Mesenchymal stem cell (in vitro differentiated cells and primary cell): ENCODE results near the gene GPATCH8.
A peak's percentile ranks its signal among the peaks of the same experiment; 100 is the strongest.

Experiments used
- DNase-seq: peaks from one replicate; pipeline ENCODE4 v3.0.0-alpha.2; 2013
- H2AFZ ChIP-seq: one replicate; pipeline ENCODE4 v1.6.1; 2013; ENCODE audit warnings: low read depth, mild to moderate bottlenecking, control low read depth, inconsistent platforms, low read length, moderate library complexity
- H2AK5ac ChIP-seq: 2 replicates; pipeline ENCODE4 v1.6.1; 2013; ENCODE audit warnings: low read length, moderate library complexity, mild to moderate bottlenecking, inconsistent platforms; ENCODE audit not compliant: severe bottlenecking
- H2BK120ac ChIP-seq: one replicate; pipeline ENCODE4 v1.6.1; 2013; ENCODE audit warnings: low read depth, mild to moderate bottlenecking, inconsistent platforms, low read length, moderate library complexity
- H2BK12ac ChIP-seq, 2 experiments: one replicate each; pipeline ENCODE4 v1.6.1; 2013; ENCODE audit warnings: inconsistent platforms in 2 of 2, low read length in 2 of 2, mild to moderate bottlenecking in 2 of 2, moderate library complexity in 2 of 2, control low read depth in 1 of 2
- H2BK15ac ChIP-seq: one replicate; pipeline ENCODE4 v1.6.1; 2013; ENCODE audit warnings: mild to moderate bottlenecking, low read depth, inconsistent platforms; ENCODE audit not compliant: poor library complexity, severe bottlenecking
- H2BK5ac ChIP-seq: 2 replicates; pipeline ENCODE4 v1.6.1; 2013; ENCODE audit warnings: low read depth, mild to moderate bottlenecking, low read length, control low read depth, inconsistent platforms; ENCODE audit not compliant: poor library complexity, severe bottlenecking
- H3K14ac ChIP-seq, 2 experiments: one replicate each; pipeline ENCODE4 v1.6.1; 2013; ENCODE audit warnings: inconsistent platforms in 2 of 2, low read length in 2 of 2, control low read depth in 1 of 2, mild to moderate bottlenecking in 1 of 2, moderate library complexity in 1 of 2
- H3K18ac ChIP-seq, 2 experiments: one replicate each; pipeline ENCODE4 v1.6.1; 2013; ENCODE audit warnings: inconsistent platforms in 2 of 2, low read length in 2 of 2, control low read depth in 1 of 2, low read depth in 1 of 2, mild to moderate bottlenecking in 1 of 2
- H3K23ac ChIP-seq, 2 experiments: one replicate each; pipeline ENCODE4 v1.6.1; 2013; ENCODE audit warnings: inconsistent platforms in 2 of 2, low read length in 2 of 2, mild to moderate bottlenecking in 2 of 2, moderate library complexity in 2 of 2, control low read depth in 1 of 2
- H3K27ac ChIP-seq: 2 replicates; pipeline ENCODE4 v1.5.1; 2013; ENCODE audit warnings: mild to moderate bottlenecking, moderate library complexity, low read length, control low read depth, inconsistent platforms; ENCODE audit not compliant: poor library complexity, severe bottlenecking
- H3K27me3 ChIP-seq, 2 experiments: 2 replicates each; pipeline versions ENCODE4 v1.6.1 to v1.7.0; 2013; ENCODE audit warnings: low read length in 2 of 2, mild to moderate bottlenecking in 2 of 2, moderate library complexity in 2 of 2, control low read depth in 1 of 2, inconsistent platforms in 1 of 2; ENCODE audit not compliant: control insufficient read depth in 1 of 2, insufficient read depth in 1 of 2
- H3K36me3 ChIP-seq, 2 experiments: 2 replicates each; pipeline versions ENCODE4 v1.6.1 to v1.7.0; 2013; ENCODE audit warnings: low read length in 2 of 2, control low read depth in 1 of 2, inconsistent platforms in 1 of 2, low read depth in 1 of 2, mild to moderate bottlenecking in 1 of 2; ENCODE audit not compliant: insufficient read depth in 2 of 2, control insufficient read depth in 1 of 2
- H3K4ac ChIP-seq, 2 experiments: one replicate each; pipeline ENCODE4 v1.6.1; 2013; ENCODE audit warnings: inconsistent platforms in 2 of 2, low read length in 2 of 2, mild to moderate bottlenecking in 2 of 2, moderate library complexity in 2 of 2, control low read depth in 1 of 2, low read depth in 1 of 2
- H3K4me1 ChIP-seq: 2 replicates; pipeline ENCODE4 v1.6.1; 2013; ENCODE audit warnings: low read depth, low read length, control low read depth; ENCODE audit not compliant: control insufficient read depth, insufficient read depth
- H3K4me2 ChIP-seq: 2 replicates; pipeline ENCODE4 v1.6.1; 2013; ENCODE audit warnings: low read length, mild to moderate bottlenecking, inconsistent platforms; ENCODE audit not compliant: poor library complexity, severe bottlenecking
- H3K4me3 ChIP-seq, 2 experiments: 2 replicates each; pipeline versions ENCODE4 v1.5.1 to v1.7.0; 2013; ENCODE audit warnings: low read length in 2 of 2, mild to moderate bottlenecking in 2 of 2, control low read depth in 1 of 2, low read depth in 1 of 2; ENCODE audit not compliant: insufficient read depth in 1 of 2
- H3K79me1 ChIP-seq: replicated peaks from 2 replicates; pipeline ENCODE4 v1.6.1; 2013; ENCODE audit warnings: mild to moderate bottlenecking, control low read depth, low read length, inconsistent platforms; ENCODE audit not compliant: poor library complexity, severe bottlenecking
- H3K9ac ChIP-seq: 2 replicates; pipeline ENCODE4 v1.7.0; 2013; ENCODE audit warnings: mild to moderate bottlenecking, low read length, moderate library complexity
- H3K9me3 ChIP-seq: 2 replicates; pipeline ENCODE4 v1.7.0; 2013; ENCODE audit warnings: mild to moderate bottlenecking, low read length; ENCODE audit not compliant: control insufficient read depth
- H4K8ac ChIP-seq: one replicate; pipeline ENCODE4 v1.6.1; 2013; ENCODE audit warnings: inconsistent platforms, mild to moderate bottlenecking, low read length, moderate library complexity
- H4K91ac ChIP-seq: one replicate; pipeline ENCODE4 v1.6.1; 2013; ENCODE audit warnings: mild to moderate bottlenecking, low read length, inconsistent platforms
- WGBS: methylation state at CpG from one replicate; pipeline ENCODE4 v1.1.7; 2013; ENCODE audit warnings: mixed read lengths; 5-methylcytosine and 5-hydroxymethylcytosine counted together

GPATCH8 gene

DNA sequence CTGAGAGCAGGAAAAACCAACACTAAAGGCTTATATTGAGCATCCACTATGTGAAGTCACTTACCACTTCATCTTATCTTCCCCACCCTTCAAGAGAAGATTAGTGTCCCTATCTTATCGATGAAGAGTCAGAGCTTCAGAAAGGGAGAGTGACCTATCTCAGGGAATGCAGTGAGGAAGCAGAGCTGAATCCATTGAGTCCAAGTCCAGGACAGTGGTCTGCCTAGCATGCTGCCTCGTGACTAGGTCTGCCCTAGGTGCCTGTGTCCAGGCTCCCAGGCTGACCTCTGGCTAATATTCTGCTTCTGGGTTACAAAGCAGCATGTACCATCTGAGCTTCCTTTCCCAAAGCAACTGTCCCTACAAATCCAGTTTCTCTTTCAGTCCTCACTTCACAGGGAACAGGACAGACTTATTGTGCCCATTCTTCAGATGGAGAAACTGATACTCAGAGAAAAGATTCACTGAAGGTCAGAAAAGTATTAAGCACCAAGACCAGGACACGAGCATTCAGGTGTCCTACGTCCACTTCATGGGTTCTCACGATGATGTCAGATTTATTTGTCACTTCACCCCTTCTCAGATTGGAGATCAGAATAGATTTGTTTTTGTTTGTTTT is 40.8 kb upstream of the GPATCH8 start:
- Histone ChIP-seq H2BK5ac (peak overlapping the region; percentile 95), H3K9me3 (no peaks in the 10 kb centered on the region), H2BK12ac (peak overlapping the region; percentile 83 to 92), H3K14ac (no peak overlapping the region), H3K79me1 (peaks cover 4% of the 10 kb centered on the region), H3K4me1 (peaks cover 50% of the 10 kb centered on the region), H3K27ac (peak overlapping the region; percentile 95), H3K36me3 (no peaks in the 10 kb centered on the region), H3K4me2 (peak overlapping the region; percentile 8), H2BK120ac (no peak overlapping the region), H3K9ac (peak overlapping the region; percentile 38), H4K91ac (peak overlapping the region; percentile 95), H3K23ac (no peak overlapping the region), H3K4me3 (no peak overlapping the region), H3K18ac (peak overlapping the region; percentile 68 to 75), H3K4ac (peak overlapping the region; percentile 64 to 77), H4K8ac (peak overlapping the region; percentile 89), H2AK5ac (peak overlapping the region; percentile 65), H3K27me3 (no peaks in the 10 kb centered on the region), H2BK15ac (no peak overlapping the region), H2AFZ (no peak overlapping the region)
- 31% methylated on average over 5 of the region's 5 CpGs for WGBS
- no peak for DNase-seq

DNA sequence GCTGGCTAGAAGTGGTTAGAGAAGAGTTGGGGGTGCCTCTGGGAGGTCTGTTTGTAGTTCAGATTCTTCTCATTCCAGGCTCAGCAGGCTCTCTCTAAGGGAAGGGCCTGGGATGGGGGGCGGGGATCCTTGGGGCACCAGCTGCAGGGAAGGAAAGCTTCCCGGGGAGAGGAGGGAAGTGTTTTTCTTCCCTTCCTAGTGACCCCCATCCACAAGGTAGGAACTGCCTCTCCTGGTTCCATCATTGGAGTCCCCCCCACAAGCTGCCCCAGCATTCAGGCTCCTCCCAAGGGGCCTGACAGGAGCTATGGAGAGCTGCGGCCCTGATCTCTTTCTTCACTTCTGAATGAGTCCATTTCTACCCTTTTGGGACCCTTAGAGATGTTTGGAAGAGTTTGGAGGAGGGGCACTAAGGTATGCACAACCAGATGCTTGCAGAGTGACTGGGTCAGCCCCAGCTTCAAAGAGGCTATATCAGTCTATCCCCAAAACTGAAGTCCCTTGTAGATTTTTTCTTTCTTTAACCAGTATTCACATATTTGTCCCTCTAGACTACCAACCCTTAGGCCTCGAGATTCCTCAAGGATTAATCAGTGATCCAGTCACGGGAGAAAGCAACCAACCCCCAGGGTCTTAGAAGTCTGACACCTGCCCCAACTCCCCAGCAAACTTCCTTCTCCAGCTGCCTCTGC is 40.2 kb upstream of the GPATCH8 start:
- peaks cover 7% of the 10 kb centered on the region for H3K79me1 ChIP-seq
- peak overlapping the region in 1 of 2 experiments; percentile 42 for H3K23ac ChIP-seq
- WGBS = 0% methylated on average over 2 of the region's 5 CpGs
- H4K8ac ChIP-seq = peak overlapping the region; percentile 90
- H3K27ac ChIP-seq = peak overlapping the region; percentile 95
- no peak overlapping the region for H3K14ac ChIP-seq
- H3K4me1 ChIP-seq = peaks cover 52% of the 10 kb centered on the region
- no peak overlapping the region for H2BK15ac ChIP-seq
- H3K4me2 ChIP-seq = peak overlapping the region; percentile 49
- H2AFZ ChIP-seq = no peak overlapping the region
- H3K9ac ChIP-seq = peak overlapping the region; percentile 38
- H2BK120ac ChIP-seq = peak overlapping the region; percentile 97
- no peaks in the 10 kb centered on the region for H3K27me3 ChIP-seq
- H4K91ac ChIP-seq = peak overlapping the region; percentile 91
- H3K18ac ChIP-seq = peak overlapping the region; percentile 90 to 97
- H3K4ac ChIP-seq = peak overlapping the region; percentile 92 to 98
- H2AK5ac ChIP-seq = peak overlapping the region; percentile 94
- H2BK12ac ChIP-seq = peak overlapping the region; percentile 92 to 97
- H3K4me3 ChIP-seq = no peak overlapping the region
- DNase-seq = peak; percentile 94
- H2BK5ac ChIP-seq = peak overlapping the region; percentile 100
- no peaks in the 10 kb centered on the region for H3K36me3 ChIP-seq
- no peaks in the 10 kb centered on the region for H3K9me3 ChIP-seq

DNA sequence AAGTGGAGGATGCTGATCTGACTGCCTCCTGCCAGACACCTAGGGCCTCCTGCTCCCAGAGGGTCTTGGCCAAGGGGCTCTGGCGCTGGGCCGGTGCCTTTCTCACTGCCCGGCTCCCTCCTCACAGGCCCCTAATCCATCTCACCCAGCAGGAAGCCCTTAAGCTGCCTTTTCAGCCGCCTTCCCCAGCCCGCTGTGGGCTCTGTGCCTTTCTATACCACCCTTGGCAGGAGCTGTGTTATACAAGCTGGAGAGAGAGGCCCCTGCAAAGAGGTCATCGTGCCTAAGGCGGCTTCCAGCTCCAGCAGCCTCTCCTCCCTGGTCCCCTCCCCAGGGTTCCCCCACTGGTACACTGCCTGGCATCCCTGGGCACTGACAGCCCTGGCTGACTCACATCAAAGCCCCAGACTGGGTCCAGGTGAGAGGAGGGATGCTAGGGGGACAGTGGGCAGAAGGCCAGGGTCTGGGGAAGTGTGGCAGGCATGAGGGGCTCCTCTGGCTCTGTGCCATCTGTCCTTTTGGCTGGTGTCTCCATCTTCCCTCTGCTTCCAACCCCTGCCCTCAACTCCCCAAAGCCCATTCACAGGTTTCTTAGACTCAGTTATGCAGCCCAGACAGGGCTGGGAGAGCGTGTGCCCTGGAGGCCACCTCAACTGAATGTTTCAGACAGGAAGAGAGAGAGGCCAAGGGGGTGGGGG is 38.8 kb upstream of the GPATCH8 start:
- 31% methylated on average over 5 of the region's 8 CpGs for WGBS
- H3K4me1 ChIP-seq = peaks cover 43% of the 10 kb centered on the region
- no peak overlapping the region for H3K9ac ChIP-seq

More for the DNA sequence above, 38.8 kb upstream of the GPATCH8 start:
- Histone ChIP-seq H2BK15ac (peak overlapping the region; percentile 100), H3K36me3 (no peaks in the 10 kb centered on the region), H3K27ac (peak overlapping the region; percentile 95), H3K18ac (peak overlapping the region; percentile 86 to 98), H3K4me3 (no peak overlapping the region), H3K4me2 (no peak overlapping the region), H2BK5ac (peak overlapping the region; percentile 100), H3K4ac (peak overlapping the region; percentile 94 to 98), H3K14ac (peak overlapping the region in 1 of 2 experiments; percentile 76), H2AFZ (no peak overlapping the region), H4K91ac (peak overlapping the region; percentile 100), H3K9me3 (no peaks in the 10 kb centered on the region), H4K8ac (peak overlapping the region; percentile 99), H3K27me3 (no peaks in the 10 kb centered on the region), H2AK5ac (peak overlapping the region; percentile 99), H2BK120ac (peak overlapping the region; percentile 97), H2BK12ac (peak overlapping the region; percentile 99 to 100), H3K23ac (peak overlapping the region in 1 of 2 experiments; percentile 83), H3K79me1 (peaks cover 6% of the 10 kb centered on the region)
- no peak for DNase-seq
